ENCODE results near the gene AKAP7.

DNA sequence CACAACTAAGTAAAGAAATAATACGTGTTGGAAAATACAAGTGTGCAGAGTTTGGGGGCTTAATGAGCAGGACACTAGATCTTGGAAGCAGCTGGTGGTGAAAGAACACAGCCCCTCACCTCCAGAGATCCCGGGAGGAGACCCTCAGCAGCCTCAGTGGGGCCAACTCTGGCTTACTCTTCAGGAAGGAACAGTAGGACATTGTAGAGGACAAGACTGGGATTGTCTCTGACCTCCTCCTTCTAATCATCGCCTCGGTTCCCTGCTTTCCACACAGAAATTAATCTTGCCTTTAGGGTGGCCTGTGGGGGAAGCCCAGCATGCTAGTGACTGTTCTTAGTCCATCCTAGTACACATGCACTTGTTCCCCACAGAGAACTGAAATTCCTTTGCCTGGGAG, 130.7 kb downstream of the AKAP7 start:
- TF ChIP-seq, protein P1, sequence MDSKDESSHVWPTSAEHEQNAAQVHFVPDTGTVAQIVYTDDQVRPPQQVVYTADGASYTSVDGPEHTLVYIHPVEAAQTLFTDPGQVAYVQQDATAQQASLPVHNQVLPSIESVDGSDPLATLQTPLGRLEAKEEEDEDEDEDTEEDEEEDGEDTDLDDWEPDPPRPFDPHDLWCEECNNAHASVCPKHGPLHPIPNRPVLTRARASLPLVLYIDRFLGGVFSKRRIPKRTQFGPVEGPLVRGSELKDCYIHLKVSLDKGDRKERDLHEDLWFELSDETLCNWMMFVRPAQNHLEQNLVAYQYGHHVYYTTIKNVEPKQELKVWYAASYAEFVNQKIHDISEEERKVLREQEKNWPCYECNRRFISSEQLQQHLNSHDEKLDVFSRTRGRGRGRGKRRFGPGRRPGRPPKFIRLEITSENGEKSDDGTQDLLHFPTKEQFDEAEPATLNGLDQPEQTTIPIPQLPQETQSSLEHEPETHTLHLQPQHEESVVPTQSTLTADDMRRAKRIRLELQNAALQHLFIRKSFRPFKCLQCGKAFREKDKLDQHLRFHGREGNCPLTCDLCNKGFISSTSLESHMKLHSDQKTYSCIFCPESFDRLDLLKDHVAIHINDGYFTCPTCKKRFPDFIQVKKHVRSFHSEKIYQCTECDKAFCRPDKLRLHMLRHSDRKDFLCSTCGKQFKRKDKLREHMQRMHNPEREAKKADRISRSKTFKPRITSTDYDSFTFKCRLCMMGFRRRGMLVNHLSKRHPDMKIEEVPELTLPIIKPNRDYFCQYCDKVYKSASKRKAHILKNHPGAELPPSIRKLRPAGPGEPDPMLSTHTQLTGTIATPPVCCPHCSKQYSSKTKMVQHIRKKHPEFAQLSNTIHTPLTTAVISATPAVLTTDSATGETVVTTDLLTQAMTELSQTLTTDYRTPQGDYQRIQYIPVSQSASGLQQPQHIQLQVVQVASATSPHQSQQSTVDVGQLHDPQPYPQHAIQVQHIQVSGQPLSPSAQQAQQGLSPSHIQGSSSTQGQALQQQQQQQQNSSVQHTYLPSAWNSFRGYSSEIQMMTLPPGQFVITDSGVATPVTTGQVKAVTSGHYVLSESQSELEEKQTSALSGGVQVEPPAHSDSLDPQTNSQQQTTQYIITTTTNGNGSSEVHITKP (tag by site-specific recombination; IDR thresholded peaks at IDR 0.05), result no peak
- TF ChIP-seq, protein P2, sequence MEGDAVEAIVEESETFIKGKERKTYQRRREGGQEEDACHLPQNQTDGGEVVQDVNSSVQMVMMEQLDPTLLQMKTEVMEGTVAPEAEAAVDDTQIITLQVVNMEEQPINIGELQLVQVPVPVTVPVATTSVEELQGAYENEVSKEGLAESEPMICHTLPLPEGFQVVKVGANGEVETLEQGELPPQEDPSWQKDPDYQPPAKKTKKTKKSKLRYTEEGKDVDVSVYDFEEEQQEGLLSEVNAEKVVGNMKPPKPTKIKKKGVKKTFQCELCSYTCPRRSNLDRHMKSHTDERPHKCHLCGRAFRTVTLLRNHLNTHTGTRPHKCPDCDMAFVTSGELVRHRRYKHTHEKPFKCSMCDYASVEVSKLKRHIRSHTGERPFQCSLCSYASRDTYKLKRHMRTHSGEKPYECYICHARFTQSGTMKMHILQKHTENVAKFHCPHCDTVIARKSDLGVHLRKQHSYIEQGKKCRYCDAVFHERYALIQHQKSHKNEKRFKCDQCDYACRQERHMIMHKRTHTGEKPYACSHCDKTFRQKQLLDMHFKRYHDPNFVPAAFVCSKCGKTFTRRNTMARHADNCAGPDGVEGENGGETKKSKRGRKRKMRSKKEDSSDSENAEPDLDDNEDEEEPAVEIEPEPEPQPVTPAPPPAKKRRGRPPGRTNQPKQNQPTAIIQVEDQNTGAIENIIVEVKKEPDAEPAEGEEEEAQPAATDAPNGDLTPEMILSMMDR (tag by site-specific recombination; IDR thresholded peaks at IDR 0.05), result no peak
- TF ChIP-seq ZNF561 (tag by site-specific recombination; IDR thresholded peaks at IDR 0.05; ENCODE audit: borderline replicate concordance), result no peak
- no peak for TF ChIP-seq ZSCAN30 (tag by site-specific recombination; IDR thresholded peaks at IDR 0.05)
- TF ChIP-seq ZNF121 (tag by site-specific recombination; IDR thresholded peaks at IDR 0.05), result no peak
- no peak for TF ChIP-seq KLF16 (tag by site-specific recombination; IDR thresholded peaks at IDR 0.05)
- TF ChIP-seq, protein P3, sequence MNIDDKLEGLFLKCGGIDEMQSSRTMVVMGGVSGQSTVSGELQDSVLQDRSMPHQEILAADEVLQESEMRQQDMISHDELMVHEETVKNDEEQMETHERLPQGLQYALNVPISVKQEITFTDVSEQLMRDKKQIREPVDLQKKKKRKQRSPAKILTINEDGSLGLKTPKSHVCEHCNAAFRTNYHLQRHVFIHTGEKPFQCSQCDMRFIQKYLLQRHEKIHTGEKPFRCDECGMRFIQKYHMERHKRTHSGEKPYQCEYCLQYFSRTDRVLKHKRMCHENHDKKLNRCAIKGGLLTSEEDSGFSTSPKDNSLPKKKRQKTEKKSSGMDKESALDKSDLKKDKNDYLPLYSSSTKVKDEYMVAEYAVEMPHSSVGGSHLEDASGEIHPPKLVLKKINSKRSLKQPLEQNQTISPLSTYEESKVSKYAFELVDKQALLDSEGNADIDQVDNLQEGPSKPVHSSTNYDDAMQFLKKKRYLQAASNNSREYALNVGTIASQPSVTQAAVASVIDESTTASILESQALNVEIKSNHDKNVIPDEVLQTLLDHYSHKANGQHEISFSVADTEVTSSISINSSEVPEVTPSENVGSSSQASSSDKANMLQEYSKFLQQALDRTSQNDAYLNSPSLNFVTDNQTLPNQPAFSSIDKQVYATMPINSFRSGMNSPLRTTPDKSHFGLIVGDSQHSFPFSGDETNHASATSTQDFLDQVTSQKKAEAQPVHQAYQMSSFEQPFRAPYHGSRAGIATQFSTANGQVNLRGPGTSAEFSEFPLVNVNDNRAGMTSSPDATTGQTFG (tag by site-specific recombination; IDR thresholded peaks at IDR 0.05; ENCODE audit: borderline replicate concordance), result no peak
- TF ChIP-seq ZNF214 (tag by site-specific recombination; IDR thresholded peaks at IDR 0.05; ENCODE audit: borderline replicate concordance), result no peak
- TF ChIP-seq, protein P4, sequence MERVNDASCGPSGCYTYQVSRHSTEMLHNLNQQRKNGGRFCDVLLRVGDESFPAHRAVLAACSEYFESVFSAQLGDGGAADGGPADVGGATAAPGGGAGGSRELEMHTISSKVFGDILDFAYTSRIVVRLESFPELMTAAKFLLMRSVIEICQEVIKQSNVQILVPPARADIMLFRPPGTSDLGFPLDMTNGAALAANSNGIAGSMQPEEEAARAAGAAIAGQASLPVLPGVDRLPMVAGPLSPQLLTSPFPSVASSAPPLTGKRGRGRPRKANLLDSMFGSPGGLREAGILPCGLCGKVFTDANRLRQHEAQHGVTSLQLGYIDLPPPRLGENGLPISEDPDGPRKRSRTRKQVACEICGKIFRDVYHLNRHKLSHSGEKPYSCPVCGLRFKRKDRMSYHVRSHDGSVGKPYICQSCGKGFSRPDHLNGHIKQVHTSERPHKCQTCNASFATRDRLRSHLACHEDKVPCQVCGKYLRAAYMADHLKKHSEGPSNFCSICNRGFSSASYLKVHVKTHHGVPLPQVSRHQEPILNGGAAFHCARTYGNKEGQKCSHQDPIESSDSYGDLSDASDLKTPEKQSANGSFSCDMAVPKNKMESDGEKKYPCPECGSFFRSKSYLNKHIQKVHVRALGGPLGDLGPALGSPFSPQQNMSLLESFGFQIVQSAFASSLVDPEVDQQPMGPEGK (tag by site-specific recombination; IDR thresholded peaks at IDR 0.05), result no peak
- TF ChIP-seq ZNF621 (tag by site-specific recombination; IDR thresholded peaks at IDR 0.05), result no peak
- TF ChIP-seq ZSCAN23 (tag by site-specific recombination; IDR thresholded peaks at IDR 0.05), result no peak
